Measurements from ENCODE around the gene LRRC7.

GRCh38 chr1:69794831-69795230, 227.1 kb downstream of the LRRC7 start:
- TF ChIP-seq, protein P1, sequence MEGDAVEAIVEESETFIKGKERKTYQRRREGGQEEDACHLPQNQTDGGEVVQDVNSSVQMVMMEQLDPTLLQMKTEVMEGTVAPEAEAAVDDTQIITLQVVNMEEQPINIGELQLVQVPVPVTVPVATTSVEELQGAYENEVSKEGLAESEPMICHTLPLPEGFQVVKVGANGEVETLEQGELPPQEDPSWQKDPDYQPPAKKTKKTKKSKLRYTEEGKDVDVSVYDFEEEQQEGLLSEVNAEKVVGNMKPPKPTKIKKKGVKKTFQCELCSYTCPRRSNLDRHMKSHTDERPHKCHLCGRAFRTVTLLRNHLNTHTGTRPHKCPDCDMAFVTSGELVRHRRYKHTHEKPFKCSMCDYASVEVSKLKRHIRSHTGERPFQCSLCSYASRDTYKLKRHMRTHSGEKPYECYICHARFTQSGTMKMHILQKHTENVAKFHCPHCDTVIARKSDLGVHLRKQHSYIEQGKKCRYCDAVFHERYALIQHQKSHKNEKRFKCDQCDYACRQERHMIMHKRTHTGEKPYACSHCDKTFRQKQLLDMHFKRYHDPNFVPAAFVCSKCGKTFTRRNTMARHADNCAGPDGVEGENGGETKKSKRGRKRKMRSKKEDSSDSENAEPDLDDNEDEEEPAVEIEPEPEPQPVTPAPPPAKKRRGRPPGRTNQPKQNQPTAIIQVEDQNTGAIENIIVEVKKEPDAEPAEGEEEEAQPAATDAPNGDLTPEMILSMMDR (IDR thresholded peaks at IDR 0.05; ENCODE audit: low read length) = no peak
- no peak for TF ChIP-seq EZH2 (IDR thresholded peaks at IDR 0.05; ENCODE audit: borderline replicate concordance, low read length)
